ENCODE measurements around the gene POLR3C. TPM values are rescaled to one million over a fixed set of nuclear protein-coding genes. Genes with fewer than 3 reads are reported as not detected.

POLR3C gene
- total and polyA plus RNA-seq, 2 donors (not counting 1 experiment from before 2014, with no cell fraction given), result 36.5 to 49.3 TPM

GRCh38 chr1:145889722-145890121 is 65.7 kb downstream of the POLR3C start:
- H2AFZ ChIP-seq (ENCODE audit: insufficient read depth, low read depth, low read length, poor library complexity, severe bottlenecking), result no peak overlapping the region
- H3K9me3 ChIP-seq (ENCODE audit: control extremely low read depth in 1 of 3, control insufficient read depth in 2 of 3, insufficient read depth in 1 of 3, low read length in 2 of 3), result no peaks in the 10 kb centered on the region
- Mint-ChIP-seq H3K4me3 (no peak overlapping the region), H3K4me1 (peaks cover 16% of the 10 kb centered on the region), H3K27me3 (peaks cover 6% of the 10 kb centered on the region), H3K9me3 (ENCODE audit: insufficient read depth) (no peaks in the 10 kb centered on the region), H3K27ac (no peak overlapping the region)
- no peaks in the 10 kb centered on the region for H3K36me3 ChIP-seq (replicated peaks in 1 of 2; ENCODE audit: control extremely low read depth in 1 of 2, control insufficient read depth in 1 of 2, extremely low read depth in 1 of 2, insufficient read depth in 2 of 2, low read length in 1 of 2)
- H3K9ac ChIP-seq (ENCODE audit: low read length), result no peak overlapping the region
- TF ChIP-seq EZH2 (IDR thresholded peaks at IDR 0.05; ENCODE audit: borderline replicate concordance, insufficient read depth, low read depth, low read length, poor library complexity, severe bottlenecking), result no peak
- no peak for TF ChIP-seq CTCF (IDR thresholded peaks at IDR 0.05)
- peaks cover 11 to 12% of the 10 kb centered on the region in 2 donors for H3K4me1 ChIP-seq (ENCODE audit: control insufficient read depth in 2 of 2, insufficient read depth in 2 of 2, low read length in 2 of 2)
- no peak for DNase-seq
- intact Hi-C loops (cut with micrococcal nuclease), result loop anchor here (5.0 kb wide), 1 partner anchor 42 kb away; the partner anchor contains the start of gene NUDT17
- ChIA-PET CTCF (interaction anchor here (0.6 to 3.9 kb wide), 4 partner anchors 20 to 123 kb away, joined by 3 to 28 read pairs (median 10); partner anchors contain the start of gene ITGA10), POLR2A (interaction anchor here (0.6 kb wide), 1 partner anchor 30 kb away, joined by 3 read pairs; no protein-coding TSS in a partner anchor)
- H3K4me2 ChIP-seq (replicated peaks; ENCODE audit: low read depth, low read length, poor library complexity, severe bottlenecking), result no peak overlapping the region
- no peak for ATAC-seq (ENCODE audit: low read depth)
- H3K4me3 ChIP-seq (ENCODE audit: control extremely low read depth in 1 of 5, extremely low read depth in 1 of 5, insufficient read depth in 1 of 5, low read depth in 2 of 5, low read length in 4 of 5), result no peak overlapping the region
- WGBS (ENCODE audit: insufficient coverage), result 96% methylated on average over 3 of the region's 3 CpGs
- no peaks in the 10 kb centered on the region for H4K20me1 ChIP-seq (ENCODE audit: control insufficient read depth, insufficient read depth, low read length, poor library complexity, severe bottlenecking)
- H3K27me3 ChIP-seq (replicated peaks in 1 of 4; ENCODE audit: control extremely low read depth in 1 of 4, control insufficient read depth in 3 of 4, insufficient read depth in 4 of 4, low read length in 3 of 4), result peaks cover 0 to 6% (median 4%) of the 10 kb centered on the region in 4 experiments
- no peaks in the 10 kb centered on the region for H3K79me2 ChIP-seq (ENCODE audit: control insufficient read depth, insufficient read depth, low read length)
- H3K27ac ChIP-seq (ENCODE audit: low read length in 2 of 2), result no peak overlapping the region

- CTCF ChIA-PET, result interaction anchor here (1.1 to 3.9 kb wide), 15 partner anchors 7 to 131 kb away, joined by 3 to 41 read pairs (median 10); partner anchors contain the start of genes HJV, ITGA10, NUDT17 and PIAS3
- Histone ChIP-seq H4K20me1 (ENCODE audit: control insufficient read depth, insufficient read depth, low read length, poor library complexity, severe bottlenecking) (no peaks in the 10 kb centered on the region), H3K4me1 (ENCODE audit: control insufficient read depth in 2 of 2, insufficient read depth in 2 of 2, low read length in 2 of 2) (peaks cover 3% of the 10 kb centered on the region in 2 donors), H3K36me3 (replicated peaks in 1 of 2; ENCODE audit: control extremely low read depth in 1 of 2, control insufficient read depth in 1 of 2, extremely low read depth in 1 of 2, insufficient read depth in 2 of 2, low read length in 1 of 2) (no peaks in the 10 kb centered on the region), H3K27ac (ENCODE audit: low read length in 2 of 2) (no peak overlapping the region), H3K79me2 (ENCODE audit: control insufficient read depth, insufficient read depth, low read length) (no peaks in the 10 kb centered on the region), H3K9ac (ENCODE audit: low read length) (no peak overlapping the region), H3K9me3 (ENCODE audit: control extremely low read depth in 1 of 3, control insufficient read depth in 2 of 3, insufficient read depth in 1 of 3, low read length in 2 of 3) (no peaks in the 10 kb centered on the region), H3K27me3 (replicated peaks in 1 of 4; ENCODE audit: control extremely low read depth in 1 of 4, control insufficient read depth in 3 of 4, insufficient read depth in 4 of 4, low read length in 3 of 4) (no peaks in the 10 kb centered on the region), H3K4me2 (replicated peaks; ENCODE audit: low read depth, low read length, poor library complexity, severe bottlenecking) (no peak overlapping the region), H3K4me3 (ENCODE audit: control extremely low read depth in 1 of 5, extremely low read depth in 1 of 5, insufficient read depth in 1 of 5, low read depth in 2 of 5, low read length in 4 of 5) (no peak overlapping the region), H2AFZ (ENCODE audit: insufficient read depth, low read depth, low read length, poor library complexity, severe bottlenecking) (no peak overlapping the region)
- Mint-ChIP-seq H3K4me3 (no peak overlapping the region), H3K4me1 (peaks cover 4% of the 10 kb centered on the region), H3K9me3 (ENCODE audit: insufficient read depth) (no peaks in the 10 kb centered on the region), H3K27me3 (no peaks in the 10 kb centered on the region), H3K27ac (no peak overlapping the region)
- no peak for ATAC-seq (ENCODE audit: low read depth)
- DNase-seq, result no peak
- WGBS (ENCODE audit: insufficient coverage), result no CpG with 5 or more reads among the region's 1 CpG
- TF ChIP-seq CTCF (IDR thresholded peaks at IDR 0.05) (no peak), EZH2 (IDR thresholded peaks at IDR 0.05; ENCODE audit: borderline replicate concordance, insufficient read depth, low read depth, low read length, poor library complexity, severe bottlenecking) (no peak)
- POLR2A ChIA-PET, result no interaction called here
- intact Hi-C loops (cut with micrococcal nuclease), result loop anchor here (1.0 kb wide), 2 partner anchors 86 to 122 kb away; no protein-coding TSS in a partner anchor
These were observed 67.1 kb downstream of the POLR3C start for GRCh38 chr1:145891143-145891542.

All from B cell (primary cell).